Measurements from ENCODE around the gene C1QTNF8. TPM values are rescaled to one million over a fixed set of nuclear protein-coding genes. Genes with fewer than 3 reads are reported as not detected.
A peak's percentile ranks its signal among the peaks of the same experiment; 100 is the strongest.

The C1QTNF8 gene
- total and polyA plus RNA-seq, 2 of the 13 experiments (the other 11 are each of a cell fraction or from before 2014, with no cell fraction given), result 0.09 TPM; not detected in 1

GRCh38 chr16:1070084-1070863 lies 25.8 kb downstream of the C1QTNF8 start (continued):
- TF ChIP-seq, protein P1, sequence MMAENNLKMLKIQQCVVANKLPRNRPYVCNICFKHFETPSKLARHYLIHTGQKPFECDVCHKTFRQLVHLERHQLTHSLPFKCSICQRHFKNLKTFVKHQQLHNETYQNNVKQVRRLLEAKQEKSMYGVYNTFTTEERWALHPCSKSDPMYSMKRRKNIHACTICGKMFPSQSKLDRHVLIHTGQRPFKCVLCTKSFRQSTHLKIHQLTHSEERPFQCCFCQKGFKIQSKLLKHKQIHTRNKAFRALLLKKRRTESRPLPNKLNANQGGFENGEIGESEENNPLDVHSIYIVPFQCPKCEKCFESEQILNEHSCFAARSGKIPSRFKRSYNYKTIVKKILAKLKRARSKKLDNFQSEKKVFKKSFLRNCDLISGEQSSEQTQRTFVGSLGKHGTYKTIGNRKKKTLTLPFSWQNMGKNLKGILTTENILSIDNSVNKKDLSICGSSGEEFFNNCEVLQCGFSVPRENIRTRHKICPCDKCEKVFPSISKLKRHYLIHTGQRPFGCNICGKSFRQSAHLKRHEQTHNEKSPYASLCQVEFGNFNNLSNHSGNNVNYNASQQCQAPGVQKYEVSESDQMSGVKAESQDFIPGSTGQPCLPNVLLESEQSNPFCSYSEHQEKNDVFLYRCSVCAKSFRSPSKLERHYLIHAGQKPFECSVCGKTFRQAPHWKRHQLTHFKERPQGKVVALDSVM (CRISPR knock-in tag; IDR thresholded peaks at IDR 0.05), result no peak
- TF ChIP-seq KDM5B (CRISPR knock-in tag; IDR thresholded peaks at IDR 0.05; ENCODE audit: borderline replicate concordance), result no peak
- no peak for TF ChIP-seq ZBED4 (CRISPR knock-in tag; IDR thresholded peaks at IDR 0.05; ENCODE audit: borderline replicate concordance)
- TF ChIP-seq ZNF253 (CRISPR knock-in tag; IDR thresholded peaks at IDR 0.05; ENCODE audit: borderline replicate concordance), result no peak

- Histone ChIP-seq H3K27ac (ENCODE audit: extremely low read length, insufficient read depth, low read length) (no peak overlapping the region), H3K27me3 (ENCODE audit: control insufficient read depth in 1 of 2, insufficient read depth in 2 of 2, low read length in 2 of 2) (peaks cover 16 to 79% of the 10 kb centered on the region in 2 experiments; a peak in 4 of 5 replicates), H3K79me2 (ENCODE audit: insufficient read depth, low read length) (no peaks in the 10 kb centered on the region), H3K4me1 (ENCODE audit: insufficient read depth, low read length) (no peaks in the 10 kb centered on the region), H3K9me3 (ENCODE audit: low read length) (no peaks in the 10 kb centered on the region), H2AFZ (ENCODE audit: low read length) (no peak overlapping the region), H3K36me3 (replicated peaks in 1 of 2; ENCODE audit: control insufficient read depth in 1 of 2, insufficient read depth in 2 of 2, low read length in 2 of 2) (no peaks in the 10 kb centered on the region), H3K4me2 (ENCODE audit: low read depth, low read length) (no peak overlapping the region), H4K20me1 (ENCODE audit: insufficient read depth, low read length) (peaks cover 5% of the 10 kb centered on the region; the same call in 1 of the 2 replicates), H3K9ac (ENCODE audit: insufficient read depth, low read depth, low read length) (no peak overlapping the region), H3K4me3 (replicated peaks in 1 of 3; ENCODE audit: insufficient read depth in 1 of 3, low read depth in 2 of 3, low read length in 3 of 3) (no peak overlapping the region)
- in situ Hi-C loops (cut with HindIII; ENCODE audit: extremely low pct_ligation_motif_present, low pct_unique_long_range_greater_than_20kb) (no loop called here), intact Hi-C loops (cut with micrococcal nuclease; ENCODE audit: unreplicated experiment) (no loop called here)
- WGBS (ENCODE audit: low lambda C conversion rate), result no CpG with 5 or more reads among the region's 7 CpGs
- FAIRE-seq (no peak), DNase-seq (ENCODE audit: low spot score) (no peak), ATAC-seq (peak; percentile 18)
- CTCF ChIA-PET (ENCODE audit: low intra/inter-chr PET ratio, low total read pairs), result no interaction called here
- TF ChIP-seq NR2F6 (IDR thresholded peaks at IDR 0.05) (no peak), NR2F6 (CRISPR knock-in tag; IDR thresholded peaks at IDR 0.05) (no peak), NFYC (CRISPR knock-in tag; IDR thresholded peaks at IDR 0.05) (0 out of 2 replicates have a peak, but pooled peaks have one; percentile 16), ZNF101 (CRISPR knock-in tag; IDR thresholded peaks at IDR 0.05; ENCODE audit: borderline replicate concordance, low read depth) (no peak), ZNF607 (CRISPR knock-in tag; IDR thresholded peaks at IDR 0.05; ENCODE audit: borderline replicate concordance) (0 out of 2 replicates have a peak, but pooled peaks have one; percentile 40), KDM2A (CRISPR knock-in tag; IDR thresholded peaks at IDR 0.05; ENCODE audit: borderline replicate concordance, low read depth) (0 out of 2 replicates have a peak, but pooled peaks have one; percentile 4)
- no TSS peak for BruUV-seq (replicated peaks)
- POLR2A ChIA-PET, result no interaction called here
These were observed 26.9 kb downstream of the C1QTNF8 start for GRCh38 chr16:1069154-1069553.
